Ovary (tissue), 3 donors: ENCODE measurements around the gene DLK1.

ENCODE experiments used
- CTCF ChIP-seq, 3 donors: fragments of 450-650 bp in 2 of 3; fragments of 200-600 bp in 1 of 3; IDR thresholded peaks; one replicate each; pipeline versions ENCODE4 v1.5.1 to v1.8.0; 2016 to 2022; ENCODE audit warnings: antibody characterized with exemption in 3 of 3, mild to moderate bottlenecking in 1 of 3
- POLR2A ChIP-seq: fragments of 450-650 bp; IDR thresholded peaks from one replicate; pipeline ENCODE4 v1.6.1; 2017; ENCODE audit warnings: antibody characterized with exemption, mild to moderate bottlenecking, moderate library complexity
- donor health status: DM: no; HTN: no; CAD: no.

GRCh38 chr14:100773331-100774163, 46.9 kb downstream of the DLK1 start:
- no peak for TF ChIP-seq CTCF (IDR thresholded peaks at IDR 0.05)
- TF ChIP-seq POLR2A = no peak
